Fibroblast of lung (primary cell): ENCODE measurements around the gene FARP1. TPM values are rescaled to one million over a fixed set of nuclear protein-coding genes. Genes with fewer than 3 reads are reported as not detected.
A peak's percentile ranks its signal among the peaks of the same experiment; 100 is the strongest.

Experiments
- DNase-seq, 2 donors: peaks; one replicate each; pipeline versions ENCODE4 v3.0.0 to v3.0.0-alpha.2; 2010; ENCODE audit warnings: low read depth in 2 of 2
- H2AFZ ChIP-seq: 2 replicates; pipeline ENCODE4 v1.5.1; 2012; ENCODE audit warnings: low read length, control low read depth, inconsistent platforms
- H3K27ac ChIP-seq: 2 replicates; pipeline ENCODE4 v1.5.1; 2011; ENCODE audit warnings: low read length, control low read depth; ENCODE audit not compliant: insufficient read depth
- H3K27me3 ChIP-seq: 2 replicates; pipeline ENCODE4 v1.5.1; 2011; ENCODE audit warnings: mild to moderate bottlenecking, low read length; ENCODE audit not compliant: control insufficient read depth, insufficient read depth
- H3K36me3 ChIP-seq: 2 replicates; pipeline ENCODE4 v1.5.1; 2011; ENCODE audit warnings: low read length; ENCODE audit not compliant: control insufficient read depth, insufficient read depth
- H3K4me1 ChIP-seq: 2 replicates; pipeline ENCODE4 v1.5.1; 2011; ENCODE audit warnings: low read length; ENCODE audit not compliant: control insufficient read depth, insufficient read depth; ENCODE audit errors: extremely low read depth
- H3K4me2 ChIP-seq: 2 replicates; pipeline ENCODE4 v1.5.1; 2011; ENCODE audit warnings: low read length, control low read depth; ENCODE audit not compliant: insufficient read depth; ENCODE audit errors: extremely low read depth
- H3K4me3 ChIP-seq, 4 experiments: fragments of 200-600 bp in 1 of 4; sonication (generic) in 1 of 4; replicated peaks in 1 of 4; 2 replicates each; pipeline ENCODE4 v1.5.1; 2011 to 2016; ENCODE audit warnings: low read length in 4 of 4, low read depth in 3 of 4, mild to moderate bottlenecking in 3 of 4, control low read depth in 2 of 4, inconsistent platforms in 1 of 4, mixed read lengths in 1 of 4; ENCODE audit not compliant: insufficient read depth in 1 of 4; ENCODE audit errors: control extremely low read depth in 1 of 4
- H3K79me2 ChIP-seq: 2 replicates; pipeline ENCODE4 v1.5.1; 2012; ENCODE audit warnings: mild to moderate bottlenecking, low read length, inconsistent platforms; ENCODE audit not compliant: control insufficient read depth, insufficient read depth
- H3K9ac ChIP-seq: 2 replicates; pipeline ENCODE4 v1.5.1; 2011; ENCODE audit warnings: mild to moderate bottlenecking, low read length, control low read depth; ENCODE audit not compliant: insufficient read depth
- H3K9me3 ChIP-seq: 2 replicates; pipeline ENCODE4 v1.5.1; 2012; ENCODE audit warnings: low read depth, low read length; ENCODE audit not compliant: control insufficient read depth, insufficient read depth
- H4K20me1 ChIP-seq: 2 replicates; pipeline ENCODE4 v1.5.1; 2011; ENCODE audit warnings: low read length; ENCODE audit not compliant: control insufficient read depth, insufficient read depth; ENCODE audit errors: extremely low read depth
- EZH2 ChIP-seq: IDR thresholded peaks from 2 replicates; pipeline ENCODE4 v1.5.1; 2012; ENCODE audit warnings: low read length, control low read depth, mild to moderate bottlenecking; ENCODE audit errors: missing control alignments
- polyA plus RNA-seq, 2 donors: library from polyadenylated mRNA; depleted of rRNA in 1 of 2; stranded (reverse) in 1 of 2; unstranded in 1 of 2; fragments of >200 nt; gene quantifications; 2 replicates each; pipeline ENCODE4 v1.2.1, GENCODE V29; 2011 to 2012; ENCODE audit warnings: missing spikeins in 1 of 2
- total RNA-seq: library from RNA; depleted of rRNA; stranded (reverse); fragments of >200 nt; gene quantifications from 2 replicates; pipeline ENCODE4 v1.2.1, GENCODE V29; 2014
- TF ChIP-seq, protein P1 (sequence below), 2 donors: IDR thresholded peaks in 1 of 2; conservative IDR thresholded peaks in 1 of 2; 1 replicate in 1 of 2; 2 replicates in 1 of 2; pipeline ENCODE4 v1.5.1; 2011 to 2012; ENCODE audit warnings: low read length in 2 of 2, control low read depth in 1 of 2, inconsistent platforms in 1 of 2, low read depth in 1 of 2, mild to moderate bottlenecking in 1 of 2

Gene FARP1
- total and polyA plus RNA-seq, 2 donors (not counting 1 experiment from before 2014, with no cell fraction given), result 50.9 to 199 TPM

DNA sequence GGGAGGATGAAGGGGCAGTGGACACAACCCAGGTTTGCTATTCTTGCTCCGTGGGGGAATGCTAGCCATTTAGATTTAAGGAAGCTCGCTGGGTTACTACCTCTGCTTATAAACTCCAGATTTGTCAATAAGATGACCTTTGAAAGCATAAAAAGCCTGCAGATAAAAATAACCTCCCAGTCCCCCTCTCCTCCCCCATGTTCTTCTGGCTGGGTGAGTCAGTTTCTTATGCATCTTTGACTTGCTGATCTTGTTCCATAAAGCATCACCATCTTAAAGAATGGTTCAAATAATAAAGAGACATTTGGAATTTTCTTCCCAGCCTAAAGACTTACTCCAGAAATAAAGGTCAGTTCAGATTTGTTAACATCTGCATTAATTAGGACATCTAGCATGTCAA lies 152.5 kb downstream of the FARP1 start:
- Histone ChIP-seq H3K27me3 (no peaks in the 10 kb centered on the region), H3K4me1 (peaks cover 18% of the 10 kb centered on the region), H3K4me2 (no peak overlapping the region), H3K9me3 (no peaks in the 10 kb centered on the region), H3K79me2 (peaks cover 34% of the 10 kb centered on the region), H3K36me3 (no peaks in the 10 kb centered on the region), H3K4me3 (no peak overlapping the region), H3K27ac (no peak overlapping the region), H3K9ac (no peak overlapping the region), H4K20me1 (no peaks in the 10 kb centered on the region), H2AFZ (no peak overlapping the region)
- TF ChIP-seq, protein P1, sequence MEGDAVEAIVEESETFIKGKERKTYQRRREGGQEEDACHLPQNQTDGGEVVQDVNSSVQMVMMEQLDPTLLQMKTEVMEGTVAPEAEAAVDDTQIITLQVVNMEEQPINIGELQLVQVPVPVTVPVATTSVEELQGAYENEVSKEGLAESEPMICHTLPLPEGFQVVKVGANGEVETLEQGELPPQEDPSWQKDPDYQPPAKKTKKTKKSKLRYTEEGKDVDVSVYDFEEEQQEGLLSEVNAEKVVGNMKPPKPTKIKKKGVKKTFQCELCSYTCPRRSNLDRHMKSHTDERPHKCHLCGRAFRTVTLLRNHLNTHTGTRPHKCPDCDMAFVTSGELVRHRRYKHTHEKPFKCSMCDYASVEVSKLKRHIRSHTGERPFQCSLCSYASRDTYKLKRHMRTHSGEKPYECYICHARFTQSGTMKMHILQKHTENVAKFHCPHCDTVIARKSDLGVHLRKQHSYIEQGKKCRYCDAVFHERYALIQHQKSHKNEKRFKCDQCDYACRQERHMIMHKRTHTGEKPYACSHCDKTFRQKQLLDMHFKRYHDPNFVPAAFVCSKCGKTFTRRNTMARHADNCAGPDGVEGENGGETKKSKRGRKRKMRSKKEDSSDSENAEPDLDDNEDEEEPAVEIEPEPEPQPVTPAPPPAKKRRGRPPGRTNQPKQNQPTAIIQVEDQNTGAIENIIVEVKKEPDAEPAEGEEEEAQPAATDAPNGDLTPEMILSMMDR (conservative IDR thresholded peaks at IDR 0.05 in 1 of 2, IDR thresholded peaks at IDR 0.05 in 1 of 2; ENCODE audit: low read depth in 1 of 2, low read length in 2 of 2), result no peak
- TF ChIP-seq EZH2, result no peak
- DNase-seq, result peak; percentile 26 to 41

DNA sequence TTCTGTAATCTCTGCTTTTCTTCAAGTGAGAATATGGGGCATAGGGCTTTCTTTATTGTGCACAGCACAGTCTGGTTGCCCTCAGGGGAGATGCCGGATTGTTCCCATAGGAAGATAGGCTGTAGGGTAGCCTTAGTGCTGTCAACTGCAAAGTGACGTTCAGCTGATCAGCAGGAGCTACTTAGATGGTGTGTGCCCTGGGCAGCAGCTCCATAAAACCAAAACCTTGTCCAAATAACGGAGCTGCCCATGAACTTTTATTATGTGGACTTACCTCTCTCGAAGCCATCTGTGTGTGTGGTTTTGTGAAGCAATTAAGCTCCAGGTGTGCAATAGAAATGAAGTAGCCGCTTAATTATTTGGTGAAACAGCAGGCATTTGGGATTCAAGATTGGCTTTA lies 154.2 kb downstream of the FARP1 start:
- Histone ChIP-seq H3K4me1 (peaks cover 27% of the 10 kb centered on the region), H4K20me1 (no peaks in the 10 kb centered on the region), H3K9ac (no peak overlapping the region), H3K79me2 (peaks cover 38% of the 10 kb centered on the region), H3K27ac (no peak overlapping the region), H3K4me3 (no peak overlapping the region), H3K4me2 (no peak overlapping the region), H3K9me3 (no peaks in the 10 kb centered on the region), H2AFZ (no peak overlapping the region), H3K36me3 (no peaks in the 10 kb centered on the region), H3K27me3 (no peaks in the 10 kb centered on the region)
- TF ChIP-seq EZH2, result no peak
- TF ChIP-seq, protein P1 (conservative IDR thresholded peaks at IDR 0.05 in 1 of 2, IDR thresholded peaks at IDR 0.05 in 1 of 2; ENCODE audit: low read depth in 1 of 2, low read length in 2 of 2), result no peak
- no peak for DNase-seq

DNA sequence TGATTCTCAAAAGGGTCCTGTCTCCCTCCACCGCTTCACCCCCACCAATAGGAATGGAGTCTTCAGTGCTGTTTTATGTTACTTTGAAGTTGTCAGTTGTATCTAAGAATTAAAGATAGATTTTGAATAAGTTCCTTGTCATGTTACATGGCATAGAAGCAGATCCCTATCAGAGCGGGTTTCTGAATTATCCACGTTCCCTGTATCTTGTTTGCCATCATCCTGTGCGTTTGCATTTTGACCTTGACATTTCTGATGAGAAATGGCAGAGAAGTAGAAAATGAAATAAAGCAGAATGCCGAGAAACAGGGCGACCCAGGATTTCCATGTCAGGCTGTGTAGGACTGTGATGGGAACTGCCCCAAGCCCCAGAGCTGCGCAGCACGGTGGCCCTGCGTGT lies 154.9 kb downstream of the FARP1 start:
- H3K27ac ChIP-seq, result no peak overlapping the region
- peaks cover 41% of the 10 kb centered on the region for H3K79me2 ChIP-seq
- no peak overlapping the region for H3K4me2 ChIP-seq
- H3K36me3 ChIP-seq, result no peaks in the 10 kb centered on the region
- H3K4me3 ChIP-seq, result no peak overlapping the region
- H3K9ac ChIP-seq, result no peak overlapping the region
- no peaks in the 10 kb centered on the region for H3K9me3 ChIP-seq
- no peak overlapping the region for H2AFZ ChIP-seq
- no peak for DNase-seq
- peaks cover 28% of the 10 kb centered on the region for H3K4me1 ChIP-seq
- TF ChIP-seq, protein P1 (conservative IDR thresholded peaks at IDR 0.05 in 1 of 2, IDR thresholded peaks at IDR 0.05 in 1 of 2; ENCODE audit: low read depth in 1 of 2, low read length in 2 of 2), result no peak
- no peak for TF ChIP-seq EZH2
- H3K27me3 ChIP-seq, result no peaks in the 10 kb centered on the region
- no peaks in the 10 kb centered on the region for H4K20me1 ChIP-seq
